Transverse colon (tissue), 4 donors: ENCODE measurements around the gene BMPR1B. TPM values are rescaled to one million over a fixed set of nuclear protein-coding genes. Genes with fewer than 3 reads are reported as not detected.

Experiments used
- DNase-seq: peaks from one replicate; pipeline ENCODE4 v3.0.0-alpha.2; 2019
- H3K27ac ChIP-seq, 4 donors: fragments of 200-600 bp; sonication (generic); 2 replicates each; pipeline ENCODE4 v1.5.1; 2016 to 2018; ENCODE audit warnings: inconsistent platforms in 4 of 4
- H3K27me3 ChIP-seq: fragments of 200-600 bp; sonication (generic); 2 replicates; pipeline ENCODE4 v1.5.1; 2017; ENCODE audit warnings: inconsistent platforms
- H3K36me3 ChIP-seq, 4 donors: fragments of 200-600 bp; sonication (generic); 2 replicates each; pipeline ENCODE4 v1.5.1; 2017 to 2019; ENCODE audit warnings: inconsistent platforms in 4 of 4
- H3K4me1 ChIP-seq, 4 donors: fragments of 200-600 bp; sonication (generic); 2 replicates each; pipeline ENCODE4 v1.5.1; 2017 to 2020; ENCODE audit warnings: inconsistent platforms in 4 of 4
- H3K4me3 ChIP-seq, 4 donors: fragments of 200-600 bp; sonication (generic); 1 replicate in 1 of 4; 2 replicates in 3 of 4; pipeline versions ENCODE4 v1.5.1 to v1.6.1; 2017 to 2019; ENCODE audit warnings: inconsistent platforms in 4 of 4
- H3K9me3 ChIP-seq, 2 donors: fragments of 200-600 bp; sonication (generic); 2 replicates each; pipeline ENCODE4 v1.5.1; 2017 to 2019; ENCODE audit warnings: inconsistent platforms in 2 of 2
- EP300 ChIP-seq: sonication (generic); formaldehyde crosslinking; IDR thresholded peaks from one replicate; pipeline ENCODE4 v1.6.1; 2017; ENCODE audit warnings: antibody characterized with exemption, low read depth
- POLR2A ChIP-seq: fragments of 450-650 bp; IDR thresholded peaks from one replicate; pipeline ENCODE4 v1.6.1; 2016; ENCODE audit warnings: antibody characterized with exemption, mild to moderate bottlenecking, moderate library complexity
- POLR2AphosphoS5 ChIP-seq, 3 donors: sonication (generic); formaldehyde crosslinking; IDR thresholded peaks; one replicate each; pipeline ENCODE4 v1.6.1; 2016; ENCODE audit warnings: antibody characterized with exemption in 3 of 3
- WGBS, 2 donors: methylation state at CpG; one replicate each; pipeline ENCODE4 v1.1.5; 2018; ENCODE audit warnings: low coverage in 1 of 2; 5-methylcytosine and 5-hydroxymethylcytosine counted together
- in situ Hi-C, 4 donors: fragments of 200-750 bp; cut with MboI; loops; one replicate each; pipeline versions ENCODE4 v1.15.0 to v1.15.1; 2017; ENCODE audit warnings: low sequenced_read_pairs in 3 of 4, low pct_ligation_motif_present in 1 of 4, low pct_unique_long_range_greater_than_20kb in 1 of 4
- intact Hi-C: fragments of 100-400 bp; cut with DNase I; formaldehyde crosslinking; loops from one replicate; pipeline ENCODE4 v1.15.1; 2023; ENCODE audit warnings: low total_unique reads
- total RNA-seq, 4 donors: library from RNA; depleted of rRNA; stranded (reverse); fragments of >200 nt; gene quantifications; one replicate each; pipeline ENCODE4 v1.1.0, GENCODE V29; 2016
- TF ChIP-seq, protein P1 (sequence below), 5 experiments: fragments of 200-600 bp in 3 of 5; fragments of 450-650 bp in 2 of 5; sonication (generic) in 3 of 5; IDR thresholded peaks; 1 replicate in 2 of 5; 2 replicates in 3 of 5; pipeline ENCODE4 v1.5.1; 2016 to 2017; ENCODE audit warnings: antibody characterized with exemption in 5 of 5, inconsistent platforms in 3 of 5, mild to moderate bottlenecking in 2 of 5, moderate library complexity in 1 of 5

The BMPR1B gene
- total RNA-seq, 4 donors from 2014 or later, result 0.64 to 3.2 (median 0.68) TPM; not detected in 1

DNA sequence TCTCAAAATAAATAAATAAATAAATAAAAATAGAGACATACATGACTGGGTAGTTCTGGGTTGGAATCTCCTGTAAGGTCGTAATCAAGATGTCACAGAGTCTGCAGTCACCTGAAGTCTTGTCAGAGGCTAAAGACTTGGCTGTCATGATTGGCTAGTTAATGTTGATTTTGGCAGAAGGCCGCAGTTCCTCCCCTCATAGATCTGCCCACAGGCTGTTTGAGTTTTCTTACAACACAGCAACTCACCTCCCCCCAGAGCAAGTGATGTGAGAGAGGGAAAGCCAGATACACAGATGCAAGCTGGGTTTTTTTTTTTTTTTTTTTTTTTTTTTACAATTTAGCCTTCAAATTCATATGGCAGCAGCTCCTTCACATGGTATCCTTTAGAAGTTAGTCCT, 36.4 kb upstream of the BMPR1B start:
- no peaks in the 10 kb centered on the region for H3K27me3 ChIP-seq
- H3K27ac ChIP-seq, result no peak overlapping the region
- no peaks in the 10 kb centered on the region for H3K36me3 ChIP-seq
- DNase-seq, result no peak
- no peak overlapping the region for H3K4me3 ChIP-seq
- TF ChIP-seq EP300, result no peak
- TF ChIP-seq POLR2AphosphoS5 (IDR thresholded peaks at IDR 0.05), result no peak
- TF ChIP-seq POLR2A, result no peak
- TF ChIP-seq, protein P1, sequence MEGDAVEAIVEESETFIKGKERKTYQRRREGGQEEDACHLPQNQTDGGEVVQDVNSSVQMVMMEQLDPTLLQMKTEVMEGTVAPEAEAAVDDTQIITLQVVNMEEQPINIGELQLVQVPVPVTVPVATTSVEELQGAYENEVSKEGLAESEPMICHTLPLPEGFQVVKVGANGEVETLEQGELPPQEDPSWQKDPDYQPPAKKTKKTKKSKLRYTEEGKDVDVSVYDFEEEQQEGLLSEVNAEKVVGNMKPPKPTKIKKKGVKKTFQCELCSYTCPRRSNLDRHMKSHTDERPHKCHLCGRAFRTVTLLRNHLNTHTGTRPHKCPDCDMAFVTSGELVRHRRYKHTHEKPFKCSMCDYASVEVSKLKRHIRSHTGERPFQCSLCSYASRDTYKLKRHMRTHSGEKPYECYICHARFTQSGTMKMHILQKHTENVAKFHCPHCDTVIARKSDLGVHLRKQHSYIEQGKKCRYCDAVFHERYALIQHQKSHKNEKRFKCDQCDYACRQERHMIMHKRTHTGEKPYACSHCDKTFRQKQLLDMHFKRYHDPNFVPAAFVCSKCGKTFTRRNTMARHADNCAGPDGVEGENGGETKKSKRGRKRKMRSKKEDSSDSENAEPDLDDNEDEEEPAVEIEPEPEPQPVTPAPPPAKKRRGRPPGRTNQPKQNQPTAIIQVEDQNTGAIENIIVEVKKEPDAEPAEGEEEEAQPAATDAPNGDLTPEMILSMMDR (IDR thresholded peaks at IDR 0.05), result no peak
- intact Hi-C loops, result no loop called here
- in situ Hi-C loops, result no loop called here
- no peaks in the 10 kb centered on the region for H3K9me3 ChIP-seq
- WGBS, 2 donors, result 72 to 75% methylated on average over 2 of the region's 2 CpGs
- H3K4me1 ChIP-seq, result no peaks in the 10 kb centered on the region

DNA sequence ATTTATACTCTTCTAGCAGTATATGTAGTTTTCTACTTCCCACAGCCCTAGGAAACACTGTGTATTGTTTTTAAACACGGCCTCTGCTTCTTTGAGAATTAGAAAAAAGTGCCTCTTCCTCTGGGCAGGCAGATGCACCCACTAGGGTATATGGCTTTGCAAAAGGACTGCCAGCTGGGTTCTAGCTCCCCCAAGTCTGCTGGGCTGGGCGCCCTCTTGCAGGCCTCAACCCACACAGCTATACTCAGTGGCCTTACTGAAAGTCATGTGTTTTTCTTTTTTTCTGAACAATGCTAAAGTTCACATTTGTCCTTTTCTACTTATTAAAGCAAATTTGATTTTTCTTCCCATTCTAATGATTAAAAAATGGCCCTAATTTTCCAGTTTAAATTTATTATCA, 35.5 kb upstream of the BMPR1B start:
- Histone ChIP-seq H3K36me3 (no peaks in the 10 kb centered on the region), H3K27ac (no peak overlapping the region), H3K4me3 (no peak overlapping the region), H3K4me1 (no peaks in the 10 kb centered on the region), H3K27me3 (no peaks in the 10 kb centered on the region), H3K9me3 (no peaks in the 10 kb centered on the region)
- 49 to 72% methylated on average over 2 of the region's 2 CpGs for WGBS, 2 donors
- intact Hi-C loops (no loop called here), in situ Hi-C loops (no loop called here)
- no peak for TF ChIP-seq EP300
- TF ChIP-seq POLR2A, result no peak
- TF ChIP-seq POLR2AphosphoS5 (IDR thresholded peaks at IDR 0.05), result no peak
- TF ChIP-seq, protein P1 (IDR thresholded peaks at IDR 0.05), result no peak
- DNase-seq, result no peak

DNA sequence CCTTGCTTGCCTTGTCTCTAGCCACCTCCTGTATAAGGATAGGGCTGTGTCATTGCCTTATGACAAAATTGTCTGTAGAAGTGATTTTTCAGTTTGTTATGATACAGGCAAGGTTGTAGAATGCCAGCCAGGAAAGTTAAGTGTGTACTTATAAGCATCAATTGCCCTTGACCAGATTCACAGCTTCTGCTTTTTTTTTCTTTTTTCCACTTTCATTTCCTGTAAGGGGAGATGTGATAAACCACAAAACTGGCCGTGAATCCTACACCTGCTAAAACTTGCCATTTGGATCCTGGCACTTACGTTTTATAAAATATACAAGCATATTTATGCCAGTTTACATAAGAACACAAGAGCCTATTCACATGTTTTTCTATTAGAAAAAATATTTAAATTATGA, 35.0 kb upstream of the BMPR1B start:
- intact Hi-C loops (no loop called here), in situ Hi-C loops (no loop called here)
- Histone ChIP-seq H3K27ac (no peak overlapping the region), H3K4me3 (no peak overlapping the region), H3K27me3 (no peaks in the 10 kb centered on the region), H3K36me3 (no peaks in the 10 kb centered on the region), H3K4me1 (no peaks in the 10 kb centered on the region), H3K9me3 (no peaks in the 10 kb centered on the region)
- TF ChIP-seq EP300 (no peak), POLR2AphosphoS5 (IDR thresholded peaks at IDR 0.05) (no peak), POLR2A (no peak)
- TF ChIP-seq, protein P1 (IDR thresholded peaks at IDR 0.05), result no peak
- DNase-seq, result no peak
- WGBS, 2 donors, result 37 to 42% methylated on average over 2 of the region's 2 CpGs

DNA sequence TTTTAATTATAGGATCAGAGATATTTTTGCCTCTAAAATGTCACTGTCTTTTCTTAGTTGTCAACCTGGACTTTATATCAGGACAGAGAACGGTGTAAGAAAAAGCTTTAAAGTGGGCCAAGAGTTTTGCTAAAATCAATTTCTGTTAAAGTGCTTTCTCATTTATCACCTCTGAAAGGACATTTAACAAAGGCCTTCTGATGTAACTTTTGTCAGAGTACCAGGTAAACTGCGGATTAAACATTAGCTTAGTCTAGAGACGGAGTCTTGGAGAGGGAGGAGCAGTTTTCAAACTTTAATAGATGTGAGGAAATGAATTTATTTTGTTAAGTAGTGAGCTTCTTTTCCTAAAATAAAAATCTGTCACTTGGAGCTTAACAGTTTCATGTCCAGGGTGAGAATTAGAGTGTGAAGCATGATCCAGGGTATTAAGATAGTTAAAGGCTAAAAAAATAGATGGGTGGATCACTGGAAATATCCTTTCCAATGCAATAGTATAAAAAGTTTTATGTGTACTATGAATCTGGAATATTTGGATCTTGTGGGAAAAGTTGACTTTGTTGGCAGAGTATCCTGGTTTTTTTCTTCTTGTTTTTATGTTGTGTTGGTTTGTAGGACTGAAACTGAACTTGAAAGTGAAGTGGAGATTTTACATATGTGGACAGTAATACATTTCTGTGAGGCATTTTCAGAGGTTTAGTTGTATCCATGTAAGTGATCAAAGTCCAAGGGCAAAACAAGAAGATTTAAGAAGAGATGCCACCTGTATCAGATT, 33.6 kb upstream of the BMPR1B start:
- H3K36me3 ChIP-seq, result no peaks in the 10 kb centered on the region
- in situ Hi-C loops, result no loop called here
- no peaks in the 10 kb centered on the region for H3K9me3 ChIP-seq
- 51 to 71% methylated on average over 3 of the region's 3 CpGs for WGBS, 2 donors
- DNase-seq, result no peak
- no peak overlapping the region for H3K27ac ChIP-seq
- H3K4me1 ChIP-seq, result no peaks in the 10 kb centered on the region
- intact Hi-C loops, result no loop called here
- no peak overlapping the region for H3K4me3 ChIP-seq
- TF ChIP-seq POLR2AphosphoS5 (IDR thresholded peaks at IDR 0.05) (no peak), EP300 (no peak), POLR2A (no peak)
- TF ChIP-seq, protein P1 (IDR thresholded peaks at IDR 0.05), result no peak
- H3K27me3 ChIP-seq, result no peaks in the 10 kb centered on the region
